HG02678 (cell line): Measurements from ENCODE around the gene AEBP1.
"Not testable (repeated sequence)": the region's sequence is repeated elsewhere in the genome, so short reads cannot be mapped to it uniquely, and the experiment has no call there.

Experiments
- ATAC-seq: cut with Tn5 transposase; IDR thresholded peaks from one replicate; pipeline ENCODE4 v1.9.1; 2021; ENCODE audit warnings: mild to moderate bottlenecking, moderate library complexity; ENCODE audit not compliant: unreplicated experiment

The AEBP1 gene

GRCh38 chr7:44116087-44116788, 12.1 kb downstream of the AEBP1 start:
- no peak for ATAC-seq

- ATAC-seq: no peak
Measured at GRCh38 chr7:44116789-44117666, 12.9 kb downstream of the AEBP1 start.

- no peak for ATAC-seq
Measured at GRCh38 chr7:44117801-44118429, 13.8 kb downstream of the AEBP1 start.

GRCh38 chr7:44119829-44120380, 15.8 kb downstream of the AEBP1 start:
- ATAC-seq: no peak

- ATAC-seq: no peak
Measured at GRCh38 chr7:44120395-44120794, 16.2 kb downstream of the AEBP1 start.

- ATAC-seq: no peak
Measured at GRCh38 chr7:44121761-44122420, 17.7 kb downstream of the AEBP1 start.

GRCh38 chr7:44122529-44122928, 18.4 kb downstream of the AEBP1 start:
- no peak for ATAC-seq

- peak; percentile 99 for ATAC-seq
Measured at GRCh38 chr7:44123190-44124003, 19.3 kb downstream of the AEBP1 start, which contains the start of gene POLD2. Gene POLD2, minus strand, starts transcription at chr7:44123548. Its CDS starts 1,495 bp downstream, at chr7:44122053.

GRCh38 chr7:44124822-44125202, 20.7 kb downstream of the AEBP1 start:
- ATAC-seq: no peak

GRCh38 chr7:44126574-44126973, 22.4 kb downstream of the AEBP1 start:
- ATAC-seq: not testable (repeated sequence)

- ATAC-seq: no peak
Measured at GRCh38 chr7:44127161-44127560, 23.0 kb downstream of the AEBP1 start.

GRCh38 chr7:44128721-44129582, 24.8 kb downstream of the AEBP1 start:
- ATAC-seq: no peak

- no peak for ATAC-seq
Measured at GRCh38 chr7:44131173-44132029, 27.3 kb downstream of the AEBP1 start.

- ATAC-seq: no peak
Measured at GRCh38 chr7:44132039-44132438, 27.9 kb downstream of the AEBP1 start.

GRCh38 chr7:44133295-44133694, 29.1 kb downstream of the AEBP1 start:
- no peak for ATAC-seq

GRCh38 chr7:44134943-44135628, 30.9 kb downstream of the AEBP1 start:
- ATAC-seq: no peak

- no peak for ATAC-seq
Measured at GRCh38 chr7:44136731-44137130, 32.6 kb downstream of the AEBP1 start.
